Adrenal gland (tissue), 12 donors: ENCODE measurements around the gene CEP63. TPM values are rescaled to one million over a fixed set of nuclear protein-coding genes. Genes with fewer than 3 reads are reported as not detected.

Source experiments
- DNase-seq, 7 donors: peaks; one replicate each; pipeline ENCODE4 v3.0.0-alpha.2; 2019 to 2020
- H3K27ac ChIP-seq, 5 donors: fragments of 200-600 bp; sonication (generic) in 4 of 5; 1 replicate in 3 of 5; 2 replicates in 2 of 5; pipeline versions ENCODE4 v1.5.1 to v1.8.0; 2016 to 2020; ENCODE audit warnings: mild to moderate bottlenecking in 1 of 5
- H3K27me3 ChIP-seq: fragments of 200-600 bp; 2 replicates; pipeline ENCODE4 v1.8.0; 2021
- H3K36me3 ChIP-seq, 2 donors: fragments of 200-600 bp; replicated peaks in 1 of 2; 1 replicate in 1 of 2; 2 replicates in 1 of 2; pipeline versions ENCODE4 v1.5.1 to v1.8.0; 2018 to 2022
- H3K4me1 ChIP-seq, 2 donors: fragments of 200-600 bp; replicated peaks in 1 of 2; 1 replicate in 1 of 2; 2 replicates in 1 of 2; pipeline versions ENCODE4 v1.5.1 to v1.8.0; 2018 to 2021
- H3K4me3 ChIP-seq, 4 donors: fragments of 200-600 bp; sonication (generic) in 3 of 4; one replicate each; pipeline ENCODE4 v1.5.1; 2016 to 2018
- H3K9me3 ChIP-seq, 3 donors: fragments of 200-600 bp; sonication (generic) in 1 of 3; replicated peaks in 1 of 3; 1 replicate in 2 of 3; 2 replicates in 1 of 3; pipeline versions ENCODE4 v1.5.1 to v1.8.0; 2016 to 2021
- CTCF ChIP-seq, 6 experiments: fragments of 450-650 bp in 4 of 6; fragments of 200-600 bp in 2 of 6; sonication (generic) in 1 of 6; IDR thresholded peaks; 1 replicate in 5 of 6; 2 replicates in 1 of 6; pipeline versions ENCODE4 v1.5.1 to v1.8.0; 2016 to 2021; ENCODE audit warnings: antibody characterized with exemption in 6 of 6, mild to moderate bottlenecking in 2 of 6, moderate library complexity in 1 of 6
- POLR2A ChIP-seq, 2 donors: fragments of 450-650 bp; IDR thresholded peaks; one replicate each; pipeline ENCODE4 v1.6.1; 2017; ENCODE audit warnings: antibody characterized with exemption in 2 of 2, mild to moderate bottlenecking in 2 of 2, moderate library complexity in 1 of 2
- WGBS, 4 donors: extraction: QIAGEN DNeasy Blood & Tissue Kit in 2 of 4; methylation state at CpG; one replicate each; pipeline versions ENCODE4 v1.1.5 to v1.1.7; 2013 to 2017; 5-methylcytosine and 5-hydroxymethylcytosine counted together
- intact Hi-C, 2 donors: fragments of 100-400 bp; cut with DNase I; formaldehyde crosslinking; loops; one replicate each; pipeline versions ENCODE4 v1.14.1 to v1.15.0; 2022 to 2023
- polyA plus RNA-seq, 3 donors: library from polyadenylated mRNA; stranded (reverse); fragments of 200-250 nt in 2 of 3; fragments of 350-450 nt in 1 of 3; fragmentation: Illumina TruSeq in 1 of 3; extraction: RNeasy Lipid Tissue Mini Kit (QIAGEN cat#74804) in 1 of 3; gene quantifications; one replicate each; pipeline ENCODE4 v1.2.3, GENCODE V29; 2013 to 2014
- total RNA-seq, 9 donors: library from RNA; depleted of rRNA in 4 of 9; stranded (reverse); fragments of >200 nt in 4 of 9; fragments of 120-200 nt in 1 of 9; fragmentation: NEBNext Ultra II Directional in 1 of 9; extraction: Animal tissue kit (Norgen Biotek cat#: 25700) in 1 of 9; gene quantifications; one replicate each; pipeline versions ENCODE4 v1.1.0 to v1.2.4, GENCODE V29; 2013 to 2023
- donor health status: healthy with polysubstance abuse.
- donor health status: Bipolar disorder and iron deficiency.
- donor health status: DM: yes; HTN: yes; CAD: no.
- donor health status: DM: no; HTN: no; CAD: no.
- donor health status: DM: no; HTN: no; CAD: no.
- donor health status: DM: yes; HTN: yes; CAD: no.

CEP63 gene
- total and polyA plus RNA-seq, 12 donors = 8.8 to 43.7 (median 19.8) TPM

- Histone ChIP-seq H3K9me3 (no peaks in the 10 kb centered on the region), H3K4me1 (no peaks in the 10 kb centered on the region), H3K27me3 (no peaks in the 10 kb centered on the region), H3K36me3 (peaks cover 0 to 5% of the 10 kb centered on the region in 2 donors), H3K4me3 (no peak overlapping the region), H3K27ac (no peak overlapping the region)
- DNase-seq = no peak
- intact Hi-C loops = no loop called here
- TF ChIP-seq CTCF (IDR thresholded peaks at IDR 0.05) (no peak), POLR2A (IDR thresholded peaks at IDR 0.05) (no peak)
- 84 to 96% (median 88%) methylated on average over 5 of the region's 5 CpGs for WGBS, 4 donors
Observed at GRCh38 chr3:134615743-134616142, 129.9 kb downstream of the CEP63 start.

DNA sequence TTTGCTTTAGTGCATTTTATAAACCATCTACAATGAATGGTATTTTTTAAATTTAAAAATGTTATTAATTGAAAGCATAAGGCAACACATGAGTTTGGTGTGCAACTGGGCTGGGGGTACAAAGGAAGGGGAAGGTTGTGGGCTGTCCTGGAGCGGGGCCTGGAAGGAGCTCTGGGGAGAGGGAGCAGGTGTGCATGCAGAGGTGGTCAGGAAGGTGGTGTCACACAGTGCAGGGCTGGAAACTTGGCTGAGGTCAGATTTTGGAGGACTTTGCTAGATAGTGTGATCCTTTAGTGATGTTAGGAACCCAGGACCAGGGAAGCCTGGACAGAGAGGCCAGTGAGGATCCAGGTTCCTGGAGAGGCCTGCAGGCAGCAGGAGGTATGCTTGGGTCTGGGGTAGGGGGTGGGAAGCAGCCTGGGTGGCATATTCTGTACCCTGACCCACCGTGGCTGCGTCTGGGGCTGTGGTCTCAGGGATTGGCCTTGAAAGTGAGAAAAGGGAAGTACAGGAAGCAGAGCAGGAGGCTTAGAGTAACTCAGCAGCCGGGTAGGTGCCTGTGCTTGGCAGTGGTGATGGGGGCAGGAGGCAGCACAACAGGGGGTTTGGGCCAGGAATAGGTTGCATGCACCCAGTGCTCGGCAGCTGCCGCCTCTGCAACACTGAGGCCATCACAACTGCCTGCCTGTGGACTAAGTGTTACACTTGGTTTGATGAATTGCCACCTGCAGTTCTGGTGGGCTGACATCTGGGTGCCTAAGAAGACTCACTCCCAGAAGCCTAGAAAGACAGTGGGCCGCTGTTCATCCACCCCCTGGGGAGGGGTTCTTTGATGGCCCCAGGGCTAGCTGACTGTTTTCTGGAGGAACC is 132.0 kb downstream of the CEP63 start:
- no peak for TF ChIP-seq POLR2A (IDR thresholded peaks at IDR 0.05)
- no peak for TF ChIP-seq CTCF (IDR thresholded peaks at IDR 0.05)
- no peaks in the 10 kb centered on the region for H3K9me3 ChIP-seq
- intact Hi-C loops = no loop called here
- H3K27ac ChIP-seq = no peak overlapping the region
- H3K27me3 ChIP-seq = no peaks in the 10 kb centered on the region
- no peak overlapping the region for H3K4me3 ChIP-seq
- peak in 1 of 7 donors; percentile 9 for DNase-seq
- H3K4me1 ChIP-seq = peaks cover 4 to 10% of the 10 kb centered on the region in 2 donors
- 65 to 81% (median 76%) methylated on average over 4 to 7 of the region's 7 CpGs for WGBS, 4 donors
- peaks cover 0 to 5% of the 10 kb centered on the region in 2 donors for H3K36me3 ChIP-seq

DNA sequence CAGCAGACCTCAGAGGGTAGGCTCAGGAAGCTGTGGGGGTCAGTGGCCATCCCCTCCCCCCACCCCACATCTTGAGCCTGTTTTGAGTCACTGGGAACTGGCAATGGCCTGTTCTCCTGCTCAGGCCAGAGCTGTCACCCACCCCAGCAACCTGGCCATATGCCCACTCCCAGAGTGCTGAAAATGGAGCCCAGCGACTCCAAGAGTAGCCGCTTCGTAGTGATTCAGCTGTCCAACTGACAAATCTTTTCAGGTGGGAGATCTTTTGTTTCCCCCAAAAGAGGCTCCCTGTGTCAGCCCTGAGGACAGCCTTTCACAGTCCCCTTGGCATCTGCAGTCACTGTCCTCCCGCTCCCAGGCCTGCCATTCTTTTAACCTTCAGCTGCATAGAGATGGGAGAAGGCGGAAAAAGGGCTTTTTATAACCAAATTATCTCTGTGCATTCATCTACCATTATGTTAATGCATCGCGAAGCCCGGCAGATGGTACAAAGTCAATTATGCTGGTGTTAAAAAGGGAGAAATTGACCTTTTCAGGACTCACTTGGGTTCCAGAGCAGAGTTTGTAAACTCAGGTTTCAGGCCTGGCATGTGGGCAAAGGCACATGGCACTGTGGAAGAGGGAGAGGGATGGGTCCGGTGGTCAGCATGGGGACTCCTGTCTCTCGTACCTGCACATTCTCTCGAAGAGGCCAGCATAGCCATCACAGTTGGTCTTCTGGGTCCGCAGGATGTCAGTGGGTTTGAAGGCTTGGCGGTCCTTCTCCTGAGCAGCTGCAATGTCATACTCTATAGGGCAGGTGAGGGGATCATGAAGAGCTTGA is 132.8 kb downstream of the CEP63 start:
- peak in 2 of 7 donors; percentile 13 to 35 for DNase-seq
- Histone ChIP-seq H3K4me3 (no peak overlapping the region), H3K36me3 (peaks cover 0 to 5% of the 10 kb centered on the region in 2 donors), H3K4me1 (peaks cover 4 to 10% of the 10 kb centered on the region in 2 donors), H3K9me3 (no peaks in the 10 kb centered on the region), H3K27me3 (no peaks in the 10 kb centered on the region), H3K27ac (no peak overlapping the region)
- 94 to 96% (median 95%) methylated on average over 13 of the region's 13 CpGs for WGBS, 4 donors
- intact Hi-C loops = no loop called here
- TF ChIP-seq POLR2A (IDR thresholded peaks at IDR 0.05) = no peak
- no peak for TF ChIP-seq CTCF (IDR thresholded peaks at IDR 0.05)

DNA sequence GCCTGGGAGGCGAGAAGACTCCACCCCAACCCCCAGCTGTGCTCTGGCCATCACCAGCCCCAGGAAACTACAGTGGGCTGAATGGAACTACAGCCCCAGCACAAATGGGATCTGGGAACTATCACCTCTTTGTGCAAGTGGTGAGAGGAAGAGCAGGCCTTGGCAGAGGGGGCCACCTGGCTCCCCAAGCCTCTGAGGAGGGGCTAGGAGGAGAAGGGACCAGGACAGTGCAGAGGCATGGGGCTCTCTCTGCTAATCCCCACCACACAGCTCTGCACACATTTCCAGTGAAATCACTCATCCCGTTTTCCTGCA is 133.4 kb downstream of the CEP63 start:
- H3K9me3 ChIP-seq = no peaks in the 10 kb centered on the region
- peak in 1 of 7 donors; percentile 1 for DNase-seq
- no peak overlapping the region for H3K27ac ChIP-seq
- WGBS, 4 donors = 95 to 100% (median 95%) methylated on average over 1 to 2 of the region's 2 CpGs
- peaks cover 0 to 5% of the 10 kb centered on the region in 2 donors for H3K36me3 ChIP-seq
- TF ChIP-seq CTCF (IDR thresholded peaks at IDR 0.05) = no peak
- TF ChIP-seq POLR2A (IDR thresholded peaks at IDR 0.05) = no peak
- H3K4me3 ChIP-seq = no peak overlapping the region
- H3K27me3 ChIP-seq = no peaks in the 10 kb centered on the region
- H3K4me1 ChIP-seq = peaks cover 4 to 10% of the 10 kb centered on the region in 2 donors
- intact Hi-C loops = no loop called here
